DND-41 (cell line): ENCODE measurements around the gene CAB39L.

ENCODE experiments used
- CTCF ChIP-seq: IDR thresholded peaks from 2 replicates; pipeline ENCODE4 v1.5.1; 2012; ENCODE audit warnings: borderline replicate concordance, low read length, moderate library complexity, mild to moderate bottlenecking; ENCODE audit not compliant: poor library complexity, severe bottlenecking; ENCODE audit errors: extremely low read depth
- EZH2 ChIP-seq: IDR thresholded peaks from 3 replicates; pipeline ENCODE4 v1.6.1; 2012; ENCODE audit warnings: borderline replicate concordance, low read depth, mild to moderate bottlenecking, moderate library complexity, low read length, inconsistent platforms; ENCODE audit not compliant: severe bottlenecking

GRCh38 chr13:49388091-49388635 is 55.7 kb downstream of the CAB39L start:
- TF ChIP-seq EZH2 (no peak), CTCF (no peak)
